GM23248 (cell line): ENCODE data around the gene MUS81. TPM values are rescaled to one million over a fixed set of nuclear protein-coding genes. Genes with fewer than 3 reads are reported as not detected.
"Not testable (repeated sequence)": the region's sequence is repeated elsewhere in the genome, so short reads cannot be mapped to it uniquely, and the experiment has no call there.

Source experiments
- DNase-seq: peaks from one replicate; pipeline ENCODE4 v3.0.0-alpha.2; 2015
- H2AFZ ChIP-seq: fragments of 200-600 bp; sonication (generic); 2 replicates; pipeline ENCODE4 v1.6.1; 2016; ENCODE audit warnings: antibody characterized with exemption
- H3F3A ChIP-seq: fragments of 200-600 bp; sonication (generic); 2 replicates; pipeline ENCODE4 v1.6.1; 2016; ENCODE audit warnings: mild to moderate bottlenecking, antibody characterized with exemption, mixed run types; ENCODE audit not compliant: insufficient read depth
- H3K27ac ChIP-seq: fragments of 200-600 bp; sonication (generic); 2 replicates; pipeline ENCODE4 v1.5.1; 2016; ENCODE audit warnings: mild to moderate bottlenecking
- H3K27me3 ChIP-seq: fragments of 200-600 bp; sonication (generic); replicated peaks from 2 replicates; pipeline ENCODE4 v1.6.1; 2016; ENCODE audit warnings: mild to moderate bottlenecking; ENCODE audit not compliant: insufficient read depth
- H3K36me3 ChIP-seq: fragments of 200-600 bp; sonication (generic); 2 replicates; pipeline ENCODE4 v1.6.1; 2016; ENCODE audit warnings: low read depth, mild to moderate bottlenecking
- H3K4me1 ChIP-seq: fragments of 200-600 bp; sonication (generic); 2 replicates; pipeline ENCODE4 v1.6.1; 2016; ENCODE audit warnings: mild to moderate bottlenecking; ENCODE audit not compliant: insufficient read depth
- H3K4me2 ChIP-seq: fragments of 200-600 bp; sonication (generic); one replicate; pipeline ENCODE4 v1.6.1; 2016; ENCODE audit warnings: mild to moderate bottlenecking; ENCODE audit not compliant: unreplicated experiment
- H3K4me3 ChIP-seq: fragments of 200-600 bp; sonication (generic); 2 replicates; pipeline ENCODE4 v1.5.1; 2016; ENCODE audit warnings: mild to moderate bottlenecking
- H3K79me2 ChIP-seq: fragments of 200-600 bp; sonication (generic); 2 replicates; pipeline ENCODE4 v1.6.1; 2016; ENCODE audit warnings: mild to moderate bottlenecking; ENCODE audit not compliant: insufficient read depth
- H3K9ac ChIP-seq: fragments of 200-600 bp; sonication (generic); 2 replicates; pipeline ENCODE4 v1.6.1; 2016; ENCODE audit warnings: mild to moderate bottlenecking
- H3K9me2 ChIP-seq: fragments of 200-600 bp; sonication (generic); 2 replicates; pipeline ENCODE4 v1.6.1; 2016; ENCODE audit warnings: mixed run types, mild to moderate bottlenecking, moderate library complexity; ENCODE audit not compliant: insufficient read depth
- H3K9me3 ChIP-seq: fragments of 200-600 bp; sonication (generic); one replicate; pipeline ENCODE4 v1.6.1; 2017; ENCODE audit warnings: low read depth
- H4K20me1 ChIP-seq: fragments of 200-600 bp; sonication (generic); 2 replicates; pipeline ENCODE4 v1.6.0; 2016; ENCODE audit not compliant: insufficient read depth
- EZH2 ChIP-seq: fragments of 200-600 bp; sonication (generic); IDR thresholded peaks from 2 replicates; pipeline ENCODE4 v1.6.1; 2018; ENCODE audit warnings: antibody characterized with exemption, mild to moderate bottlenecking; ENCODE audit not compliant: insufficient read depth, poor library complexity, severe bottlenecking
- EZH2phosphoT487 ChIP-seq: fragments of 200-600 bp; sonication (generic); IDR thresholded peaks from 2 replicates; pipeline ENCODE4 v1.6.1; 2018; ENCODE audit warnings: antibody characterized with exemption, moderate library complexity, mild to moderate bottlenecking, low read depth; ENCODE audit not compliant: insufficient read depth
- WGBS, 2 experiments: methylation state at CpG; one replicate each; pipeline ENCODE4 v1.1.6; 2015 to 2017; ENCODE audit warnings: low lambda C conversion rate in 2 of 2, low coverage in 1 of 2; ENCODE audit errors: missing lambda C conversion rate in 2 of 2; 5-methylcytosine and 5-hydroxymethylcytosine counted together
- in situ Hi-C: fragments of 300-500 bp; cut with MboI; formaldehyde crosslinking; loops from 2 replicates; pipeline ENCODE4 v1.15.0; 2020
- polyA plus RNA-seq: library from polyadenylated mRNA; unstranded; fragments of >200 nt; fragmentation: Nextera tagmentation; extraction: Ambion mirVana; gene quantifications from 2 replicates; pipeline ENCODE4 v1.2.1, GENCODE V29; 2016
- total RNA-seq: library from RNA; depleted of rRNA; stranded (reverse); fragments of >200 nt; shearing (Covaris generic); gene quantifications from 2 replicates; pipeline ENCODE4 v1.2.3, GENCODE V29; 2014

MUS81 gene
- total and polyA plus RNA-seq, 2 experiments from 2014 or later: 42.0 to 56.0 TPM

GRCh38 chr11:65821107-65821506 lies 39.1 kb upstream of the MUS81 start:
- WGBS, 2 experiments: 58% methylated on average over 8 of the region's 8 CpGs
- Histone ChIP-seq H3K4me3 (no peak overlapping the region), H3F3A (no peaks in the 10 kb centered on the region), H3K79me2 (no peaks in the 10 kb centered on the region), H3K9ac (no peak overlapping the region), H3K27me3 (no peaks in the 10 kb centered on the region), H2AFZ (no peak overlapping the region), H3K4me2 (no peak overlapping the region), H3K9me3 (no peaks in the 10 kb centered on the region), H3K36me3 (no peaks in the 10 kb centered on the region), H3K27ac (no peak overlapping the region), H3K4me1 (no peaks in the 10 kb centered on the region), H3K9me2 (no peaks in the 10 kb centered on the region), H4K20me1 (no peaks in the 10 kb centered on the region)
- TF ChIP-seq EZH2phosphoT487 (no peak), EZH2 (no peak)
- in situ Hi-C loops: no loop called here
- DNase-seq: no peak

GRCh38 chr11:65822776-65823528 lies 37.3 kb upstream of the MUS81 start:
- Histone ChIP-seq H3K9me3 (no peaks in the 10 kb centered on the region), H3K4me3 (no peak overlapping the region), H3K79me2 (no peaks in the 10 kb centered on the region), H3K36me3 (no peaks in the 10 kb centered on the region), H3K9ac (no peak overlapping the region), H3K27ac (no peak overlapping the region), H3K4me2 (no peak overlapping the region), H2AFZ (no peak overlapping the region), H3K9me2 (no peaks in the 10 kb centered on the region), H3F3A (no peaks in the 10 kb centered on the region), H3K27me3 (no peaks in the 10 kb centered on the region), H4K20me1 (no peaks in the 10 kb centered on the region), H3K4me1 (no peaks in the 10 kb centered on the region)
- DNase-seq: no peak
- in situ Hi-C loops: no loop called here
- TF ChIP-seq EZH2: no peak
- TF ChIP-seq EZH2phosphoT487: no peak
- WGBS, 2 experiments: 71 to 74% methylated on average over 15 of the region's 15 CpGs

- H3K4me3 ChIP-seq: no peak overlapping the region
- 84 to 89% methylated on average over 8 of the region's 8 CpGs for WGBS, 2 experiments
- no peaks in the 10 kb centered on the region for H3K4me1 ChIP-seq
- H3K9me2 ChIP-seq: no peaks in the 10 kb centered on the region
- H2AFZ ChIP-seq: no peak overlapping the region
- TF ChIP-seq EZH2 (no peak), EZH2phosphoT487 (no peak)
- no peaks in the 10 kb centered on the region for H3K27me3 ChIP-seq
- no peak overlapping the region for H3K4me2 ChIP-seq
- H3K36me3 ChIP-seq: no peaks in the 10 kb centered on the region
- in situ Hi-C loops: no loop called here
- H3K79me2 ChIP-seq: no peaks in the 10 kb centered on the region
- no peaks in the 10 kb centered on the region for H4K20me1 ChIP-seq
- no peaks in the 10 kb centered on the region for H3K9me3 ChIP-seq
- peaks cover 10% of the 10 kb centered on the region for H3F3A ChIP-seq
- H3K27ac ChIP-seq: no peak overlapping the region
- H3K9ac ChIP-seq: no peak overlapping the region
- DNase-seq: no peak
These were observed 33.1 kb upstream of the MUS81 start for GRCh38 chr11:65826984-65827735.

GRCh38 chr11:65829459-65829858 lies 30.8 kb upstream of the MUS81 start:
- H2AFZ ChIP-seq: no peak overlapping the region
- 42 to 47% methylated on average over 4 of the region's 4 CpGs for WGBS, 2 experiments
- peaks cover 18% of the 10 kb centered on the region for H3F3A ChIP-seq
- no peaks in the 10 kb centered on the region for H3K79me2 ChIP-seq
- H3K36me3 ChIP-seq: no peaks in the 10 kb centered on the region
- H3K9ac ChIP-seq: no peak overlapping the region
- DNase-seq: no peak
- H3K27me3 ChIP-seq: no peaks in the 10 kb centered on the region
- no peak overlapping the region for H3K27ac ChIP-seq
- 0 out of 2 replicates have a peak, but pooled peaks cover 4% of the 10 kb centered on the region for H3K4me1 ChIP-seq
- no peak overlapping the region for H3K4me2 ChIP-seq
- no peaks in the 10 kb centered on the region for H4K20me1 ChIP-seq
- no peak overlapping the region for H3K4me3 ChIP-seq
- H3K9me3 ChIP-seq: no peaks in the 10 kb centered on the region
- no peaks in the 10 kb centered on the region for H3K9me2 ChIP-seq
- TF ChIP-seq EZH2 (no peak), EZH2phosphoT487 (no peak)
- in situ Hi-C loops: no loop called here

GRCh38 chr11:65832231-65832630 lies 28.0 kb upstream of the MUS81 start:
- H3K9ac ChIP-seq: not testable (repeated sequence)

More at GRCh38 chr11:65832231-65832630, 28.0 kb upstream of the MUS81 start:
- H3K9me3 ChIP-seq, H4K20me1 ChIP-seq, DNase-seq, in situ Hi-C loops, H3K4me1 ChIP-seq, H3K27me3 ChIP-seq, H2AFZ ChIP-seq, H3K9me2 ChIP-seq, H3K4me2 ChIP-seq, H3K79me2 ChIP-seq, H3K36me3 ChIP-seq, H3K27ac ChIP-seq, H3K4me3 ChIP-seq: not testable (repeated sequence)
- peaks cover 18% of the 10 kb centered on the region for H3F3A ChIP-seq
